GM23338 (cell line): ENCODE data around the gene MAP3K4. TPM values are rescaled to one million over a fixed set of nuclear protein-coding genes. Genes with fewer than 3 reads are reported as not detected.

Experiments used
- ATAC-seq: fragments of 200-7000 bp; cut with Tn5 transposase; 3 replicates; pipeline ENCODE4 v1.9.1; 2020
- DNase-seq: peaks from one replicate; pipeline ENCODE4 v3.0.0-alpha.2; 2015; ENCODE audit warnings: low spot score
- H2AFZ ChIP-seq: fragments of 200-600 bp; sonication (generic); 2 replicates; pipeline ENCODE4 v1.8.0; 2016; ENCODE audit warnings: antibody characterized with exemption, mild to moderate bottlenecking, moderate library complexity
- H3F3A ChIP-seq: fragments of 200-600 bp; sonication (generic); replicated peaks from 2 replicates; pipeline ENCODE4 v1.8.0; 2017; ENCODE audit warnings: antibody characterized with exemption, mixed run types, low read depth
- H3K27ac ChIP-seq: fragments of 200-600 bp; sonication (generic); 2 replicates; pipeline ENCODE4 v1.6.1; 2016; ENCODE audit warnings: low read depth
- H3K27me3 ChIP-seq: fragments of 200-600 bp; sonication (generic); 2 replicates; pipeline ENCODE4 v1.8.0; 2016; ENCODE audit warnings: mild to moderate bottlenecking, mixed run types, moderate library complexity; ENCODE audit not compliant: insufficient read depth
- H3K36me3 ChIP-seq: fragments of 200-600 bp; sonication (generic); 2 replicates; pipeline ENCODE4 v1.8.0; 2016; ENCODE audit warnings: mild to moderate bottlenecking; ENCODE audit not compliant: insufficient read depth
- H3K4me1 ChIP-seq: fragments of 200-600 bp; sonication (generic); 2 replicates; pipeline ENCODE4 v1.8.0; 2016; ENCODE audit warnings: mild to moderate bottlenecking, moderate library complexity; ENCODE audit not compliant: insufficient read depth
- H3K4me2 ChIP-seq: fragments of 200-600 bp; sonication (generic); 2 replicates; pipeline ENCODE4 v1.7.1; 2017; ENCODE audit warnings: mixed run types
- H3K4me3 ChIP-seq: fragments of 200-600 bp; sonication (generic); 2 replicates; pipeline ENCODE4 v1.6.1; 2016; ENCODE audit warnings: mixed run types
- H3K79me2 ChIP-seq: fragments of 200-600 bp; sonication (generic); replicated peaks from 2 replicates; pipeline ENCODE4 v1.8.0; 2017; ENCODE audit warnings: mild to moderate bottlenecking; ENCODE audit not compliant: insufficient read depth
- H3K9me2 ChIP-seq: fragments of 200-600 bp; sonication (generic); 2 replicates; pipeline ENCODE4 v1.8.0; 2017; ENCODE audit not compliant: insufficient read depth
- H4K20me1 ChIP-seq: fragments of 200-600 bp; sonication (generic); replicated peaks from 2 replicates; pipeline ENCODE4 v1.8.0; 2017; ENCODE audit warnings: mild to moderate bottlenecking; ENCODE audit not compliant: insufficient read depth
- H3K27ac Mint-ChIP-seq: 2 replicates; pipeline ENCODE4 v1.8.0; 2020; ENCODE audit warnings: inconsistent platforms, mild to moderate bottlenecking, moderate library complexity, mixed read lengths
- H3K27me3 Mint-ChIP-seq: 3 replicates; pipeline ENCODE4 v1.8.0; 2022; ENCODE audit warnings: low read depth, mild to moderate bottlenecking, moderate library complexity, mixed read lengths, inconsistent platforms; ENCODE audit not compliant: insufficient read depth, poor library complexity
- H3K36me3 Mint-ChIP-seq: 3 replicates; pipeline ENCODE4 v1.8.0; 2021; ENCODE audit warnings: low read depth, mild to moderate bottlenecking, inconsistent platforms, moderate library complexity, mixed read lengths
- H3K4me1 Mint-ChIP-seq: 3 replicates; pipeline ENCODE4 v1.8.0; 2020; ENCODE audit warnings: mild to moderate bottlenecking, inconsistent platforms, mixed read lengths
- H3K4me3 Mint-ChIP-seq: 3 replicates; pipeline ENCODE4 v1.8.0; 2021; ENCODE audit warnings: moderate library complexity, mild to moderate bottlenecking, inconsistent platforms, mixed read lengths
- H3K9me3 Mint-ChIP-seq: 3 replicates; pipeline ENCODE4 v1.8.0; 2020; ENCODE audit warnings: moderate library complexity, mild to moderate bottlenecking, inconsistent platforms, mixed read lengths
- EZH2 ChIP-seq: fragments of 200-600 bp; sonication (generic); IDR thresholded peaks from one replicate; pipeline ENCODE4 v1.8.0; 2017; ENCODE audit warnings: antibody characterized with exemption, mild to moderate bottlenecking, low read depth; ENCODE audit not compliant: unreplicated experiment
- NANOG ChIP-seq: IDR thresholded peaks from 2 replicates; pipeline ENCODE4 v1.6.1; 2016; ENCODE audit warnings: antibody characterized with exemption, borderline replicate concordance
- ZNF331 ChIP-seq: fragments of 250-450 bp; sonication (Bioruptor Pico); IDR thresholded peaks from 2 replicates; pipeline ENCODE4 v1.5.0; 2020; ENCODE audit warnings: low read depth, mild to moderate bottlenecking, moderate library complexity
- polyA plus RNA-seq: library from polyadenylated mRNA; unstranded; fragments of >200 nt; fragmentation: Nextera tagmentation; extraction: Ambion mirVana; gene quantifications from 2 replicates; pipeline ENCODE4 v1.2.1, GENCODE V29; 2016
- total RNA-seq: library from RNA; depleted of rRNA; stranded (reverse); fragments of >200 nt; shearing (Covaris generic); gene quantifications from 2 replicates; pipeline ENCODE4 v1.2.3, GENCODE V29; 2014
- TF ChIP-seq, protein P1 (sequence below): IDR thresholded peaks from one replicate; pipeline ENCODE4 v1.6.1; 2018; ENCODE audit warnings: antibody characterized with exemption; ENCODE audit not compliant: unreplicated experiment
- TF ChIP-seq, protein P2 (sequence below): IDR thresholded peaks from 2 replicates; pipeline ENCODE4 v1.6.1; 2016; ENCODE audit warnings: antibody characterized with exemption

MAP3K4 gene
- total and polyA plus RNA-seq, 2 experiments from 2014 or later: 44.4 to 48.8 TPM

- Mint-ChIP-seq H3K4me1 (peaks cover 24% of the 10 kb centered on the region), H3K9me3 (no peaks in the 10 kb centered on the region; the same call in 2 of the 3 replicates), H3K4me3 (no peak overlapping the region), H3K27me3 (peaks cover 2% of the 10 kb centered on the region), H3K36me3 (peaks cover 5% of the 10 kb centered on the region; the same call in 2 of the 3 replicates), H3K27ac (no peak overlapping the region)
- no peaks in the 10 kb centered on the region for H3K36me3 ChIP-seq
- ATAC-seq (no peak), DNase-seq (no peak)
- H3K27me3 ChIP-seq: no peaks in the 10 kb centered on the region
- TF ChIP-seq EZH2: no peak
- H3K9me2 ChIP-seq: no peaks in the 10 kb centered on the region
- H3K4me1 ChIP-seq: peaks cover 9% of the 10 kb centered on the region; the same call in 1 of the 2 replicates
- H4K20me1 ChIP-seq: peaks cover 10% of the 10 kb centered on the region; the same call in 1 of the 2 replicates
- no peak overlapping the region for H3K27ac ChIP-seq
- H3K4me3 ChIP-seq: no peak overlapping the region
- peaks cover 95% of the 10 kb centered on the region for H3K79me2 ChIP-seq
- H2AFZ ChIP-seq: no peak overlapping the region
- no peaks in the 10 kb centered on the region for H3F3A ChIP-seq
- no peak overlapping the region for H3K4me2 ChIP-seq
These were observed 32.9 kb downstream of the MAP3K4 start for GRCh38 chr6:161024364-161024920.

DNA sequence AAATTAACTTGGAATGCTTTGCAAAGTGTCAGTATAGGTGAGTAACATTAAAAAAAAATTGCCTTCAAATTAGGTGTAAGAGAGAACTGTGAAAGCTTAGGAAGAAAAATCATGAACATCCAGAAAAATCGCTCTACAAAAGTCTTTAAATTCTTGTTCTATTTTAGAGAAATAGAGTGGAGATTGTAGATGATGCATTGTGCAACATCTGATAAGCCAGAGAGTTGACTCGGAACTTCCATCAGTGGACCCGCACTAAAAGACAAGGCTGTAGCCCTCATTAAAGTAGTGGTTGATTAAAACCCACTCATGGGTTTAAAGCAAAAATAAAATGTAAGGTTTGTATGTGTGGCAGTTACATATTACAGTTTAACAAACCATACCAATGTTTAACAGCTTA lies 35.8 kb downstream of the MAP3K4 start:
- Histone ChIP-seq H3K36me3 (no peaks in the 10 kb centered on the region), H4K20me1 (peaks cover 10% of the 10 kb centered on the region; the same call in 1 of the 2 replicates), H3K4me2 (no peak overlapping the region), H3K79me2 (peaks cover 98% of the 10 kb centered on the region), H3K27ac (no peak overlapping the region), H3K9me2 (no peaks in the 10 kb centered on the region), H3K4me3 (no peak overlapping the region), H2AFZ (no peak overlapping the region), H3K4me1 (peaks cover 17% of the 10 kb centered on the region), H3K27me3 (no peaks in the 10 kb centered on the region), H3F3A (no peaks in the 10 kb centered on the region)
- H3K4me3 Mint-ChIP-seq: no peak overlapping the region
- no peaks in the 10 kb centered on the region for H3K36me3 Mint-ChIP-seq
- peaks cover 32% of the 10 kb centered on the region for H3K4me1 Mint-ChIP-seq
- DNase-seq: no peak
- H3K9me3 Mint-ChIP-seq: no peaks in the 10 kb centered on the region
- H3K27me3 Mint-ChIP-seq: peaks cover 2% of the 10 kb centered on the region
- no peak for ATAC-seq
- no peak for TF ChIP-seq ZNF331 (CRISPR knock-in tag)
- no peak overlapping the region; the same call in 1 of the 2 replicates for H3K27ac Mint-ChIP-seq

GRCh38 chr6:161029195-161029809 lies 37.7 kb downstream of the MAP3K4 start:
- Mint-ChIP-seq H3K36me3 (no peaks in the 10 kb centered on the region), H3K27ac (peak overlapping the region; percentile 50; the same call in 1 of the 2 replicates), H3K9me3 (no peaks in the 10 kb centered on the region), H3K4me3 (no peak overlapping the region), H3K4me1 (peaks cover 40% of the 10 kb centered on the region), H3K27me3 (peaks cover 1% of the 10 kb centered on the region)
- DNase-seq (no peak), ATAC-seq (no peak)
- Histone ChIP-seq H3K9me2 (no peaks in the 10 kb centered on the region), H3F3A (no peaks in the 10 kb centered on the region), H3K4me2 (no peak overlapping the region), H3K36me3 (no peaks in the 10 kb centered on the region), H3K79me2 (peaks cover 95% of the 10 kb centered on the region), H3K27ac (no peak overlapping the region), H4K20me1 (no peaks in the 10 kb centered on the region), H3K4me1 (peaks cover 21% of the 10 kb centered on the region), H2AFZ (no peak overlapping the region), H3K27me3 (no peaks in the 10 kb centered on the region), H3K4me3 (no peak overlapping the region)
- TF ChIP-seq EZH2 (no peak), NANOG (no peak), ZNF331 (CRISPR knock-in tag) (no peak)
- TF ChIP-seq, protein P1, sequence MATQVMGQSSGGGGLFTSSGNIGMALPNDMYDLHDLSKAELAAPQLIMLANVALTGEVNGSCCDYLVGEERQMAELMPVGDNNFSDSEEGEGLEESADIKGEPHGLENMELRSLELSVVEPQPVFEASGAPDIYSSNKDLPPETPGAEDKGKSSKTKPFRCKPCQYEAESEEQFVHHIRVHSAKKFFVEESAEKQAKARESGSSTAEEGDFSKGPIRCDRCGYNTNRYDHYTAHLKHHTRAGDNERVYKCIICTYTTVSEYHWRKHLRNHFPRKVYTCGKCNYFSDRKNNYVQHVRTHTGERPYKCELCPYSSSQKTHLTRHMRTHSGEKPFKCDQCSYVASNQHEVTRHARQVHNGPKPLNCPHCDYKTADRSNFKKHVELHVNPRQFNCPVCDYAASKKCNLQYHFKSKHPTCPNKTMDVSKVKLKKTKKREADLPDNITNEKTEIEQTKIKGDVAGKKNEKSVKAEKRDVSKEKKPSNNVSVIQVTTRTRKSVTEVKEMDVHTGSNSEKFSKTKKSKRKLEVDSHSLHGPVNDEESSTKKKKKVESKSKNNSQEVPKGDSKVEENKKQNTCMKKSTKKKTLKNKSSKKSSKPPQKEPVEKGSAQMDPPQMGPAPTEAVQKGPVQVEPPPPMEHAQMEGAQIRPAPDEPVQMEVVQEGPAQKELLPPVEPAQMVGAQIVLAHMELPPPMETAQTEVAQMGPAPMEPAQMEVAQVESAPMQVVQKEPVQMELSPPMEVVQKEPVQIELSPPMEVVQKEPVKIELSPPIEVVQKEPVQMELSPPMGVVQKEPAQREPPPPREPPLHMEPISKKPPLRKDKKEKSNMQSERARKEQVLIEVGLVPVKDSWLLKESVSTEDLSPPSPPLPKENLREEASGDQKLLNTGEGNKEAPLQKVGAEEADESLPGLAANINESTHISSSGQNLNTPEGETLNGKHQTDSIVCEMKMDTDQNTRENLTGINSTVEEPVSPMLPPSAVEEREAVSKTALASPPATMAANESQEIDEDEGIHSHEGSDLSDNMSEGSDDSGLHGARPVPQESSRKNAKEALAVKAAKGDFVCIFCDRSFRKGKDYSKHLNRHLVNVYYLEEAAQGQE: no peak
- TF ChIP-seq, protein P2, sequence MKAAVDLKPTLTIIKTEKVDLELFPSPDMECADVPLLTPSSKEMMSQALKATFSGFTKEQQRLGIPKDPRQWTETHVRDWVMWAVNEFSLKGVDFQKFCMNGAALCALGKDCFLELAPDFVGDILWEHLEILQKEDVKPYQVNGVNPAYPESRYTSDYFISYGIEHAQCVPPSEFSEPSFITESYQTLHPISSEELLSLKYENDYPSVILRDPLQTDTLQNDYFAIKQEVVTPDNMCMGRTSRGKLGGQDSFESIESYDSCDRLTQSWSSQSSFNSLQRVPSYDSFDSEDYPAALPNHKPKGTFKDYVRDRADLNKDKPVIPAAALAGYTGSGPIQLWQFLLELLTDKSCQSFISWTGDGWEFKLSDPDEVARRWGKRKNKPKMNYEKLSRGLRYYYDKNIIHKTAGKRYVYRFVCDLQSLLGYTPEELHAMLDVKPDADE: no peak
